ENCODE data around the gene NDUFS8.

The NDUFS8 gene

DNA sequence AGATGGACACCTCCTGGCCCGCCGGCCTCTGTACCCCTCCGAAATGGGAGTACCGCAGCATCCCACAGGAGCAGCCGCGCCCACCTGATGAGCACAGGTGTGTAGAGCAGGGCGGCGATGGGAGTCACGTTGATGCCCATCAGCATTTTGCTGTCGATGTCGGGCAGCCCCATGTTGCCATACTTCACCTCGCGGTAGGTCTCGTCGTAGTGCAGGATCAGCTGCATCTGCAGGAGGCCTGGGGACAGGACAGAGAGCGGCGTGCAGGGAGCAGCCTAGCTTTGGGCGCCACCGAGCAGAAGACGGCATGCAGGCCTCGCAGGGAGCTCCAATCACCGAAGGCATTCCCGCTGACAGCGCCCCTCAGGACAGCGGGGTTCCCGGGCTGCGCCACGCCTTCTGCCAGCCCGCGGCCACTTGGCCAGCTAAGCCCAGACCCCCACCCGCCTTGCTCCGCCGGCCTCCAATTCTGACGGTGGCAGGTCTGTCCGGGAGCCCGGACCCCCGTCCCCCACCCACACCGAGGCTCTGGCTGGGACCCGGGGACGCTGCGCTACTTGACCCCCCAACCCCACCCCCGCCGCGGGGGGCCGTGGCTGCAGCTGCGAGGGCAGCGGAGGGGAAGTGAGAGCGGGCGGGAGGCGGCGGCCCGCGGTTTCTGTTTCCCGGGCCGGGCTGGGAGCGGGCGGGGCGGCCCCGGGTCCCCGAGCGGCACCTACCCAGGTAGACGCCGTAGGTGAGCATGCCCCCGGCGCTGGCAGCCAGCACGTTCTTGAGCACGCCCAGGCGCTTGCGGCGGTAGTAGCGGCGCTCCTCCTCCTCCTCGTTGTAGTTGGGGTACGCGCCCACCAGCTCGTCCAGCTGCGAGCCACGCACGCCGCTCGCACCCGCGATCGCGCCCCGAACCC, 27.3 kb upstream of the NDUFS8 start:
- peak in 2 of 56 donors; percentile 36 to 43 for DNase-seq

DNA sequence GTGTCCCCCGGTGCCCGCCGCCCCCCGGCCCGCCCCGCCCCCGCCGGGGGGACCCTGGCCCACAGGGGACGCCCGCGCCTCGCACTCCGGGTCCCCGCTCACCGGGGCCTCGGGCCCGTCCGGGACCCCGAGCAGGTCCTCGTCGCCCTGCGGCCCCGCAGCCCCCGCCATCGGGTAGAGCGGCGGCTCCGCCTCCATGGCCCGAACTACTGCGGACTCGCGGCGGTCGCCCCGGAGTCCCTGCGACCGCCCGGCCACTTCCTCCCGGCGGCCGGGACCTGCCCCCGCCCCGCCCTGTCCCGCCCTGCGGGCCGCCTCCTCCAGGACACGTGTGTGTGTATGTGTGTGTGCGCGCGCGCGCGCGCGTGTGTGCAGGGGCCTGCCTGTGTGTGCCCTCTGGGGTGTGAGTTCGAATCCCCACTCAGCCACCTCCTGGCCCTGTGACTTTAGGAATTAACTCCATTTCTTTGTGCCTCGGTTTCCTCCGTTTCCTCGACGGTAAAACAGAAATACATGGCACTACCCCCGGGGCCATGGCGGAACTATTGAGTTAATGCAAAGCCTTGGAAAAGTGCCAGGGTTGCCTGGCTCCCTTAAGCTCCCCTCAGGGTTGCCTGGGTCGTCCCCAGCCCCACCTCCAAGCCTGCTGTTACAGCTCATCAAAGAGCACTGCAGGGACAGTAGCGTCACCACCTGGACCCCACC, 26.5 kb upstream of the NDUFS8 start, which contains the start of gene UNC93B1:
TSS of gene UNC93B1 (minus strand) at position 252 of the 705 bp plus-strand sequence. CDS start at position 198, 54 bp downstream.
- peak in 32 of 56 donors; percentile 22 to 72 (median 43) for DNase-seq

DNA sequence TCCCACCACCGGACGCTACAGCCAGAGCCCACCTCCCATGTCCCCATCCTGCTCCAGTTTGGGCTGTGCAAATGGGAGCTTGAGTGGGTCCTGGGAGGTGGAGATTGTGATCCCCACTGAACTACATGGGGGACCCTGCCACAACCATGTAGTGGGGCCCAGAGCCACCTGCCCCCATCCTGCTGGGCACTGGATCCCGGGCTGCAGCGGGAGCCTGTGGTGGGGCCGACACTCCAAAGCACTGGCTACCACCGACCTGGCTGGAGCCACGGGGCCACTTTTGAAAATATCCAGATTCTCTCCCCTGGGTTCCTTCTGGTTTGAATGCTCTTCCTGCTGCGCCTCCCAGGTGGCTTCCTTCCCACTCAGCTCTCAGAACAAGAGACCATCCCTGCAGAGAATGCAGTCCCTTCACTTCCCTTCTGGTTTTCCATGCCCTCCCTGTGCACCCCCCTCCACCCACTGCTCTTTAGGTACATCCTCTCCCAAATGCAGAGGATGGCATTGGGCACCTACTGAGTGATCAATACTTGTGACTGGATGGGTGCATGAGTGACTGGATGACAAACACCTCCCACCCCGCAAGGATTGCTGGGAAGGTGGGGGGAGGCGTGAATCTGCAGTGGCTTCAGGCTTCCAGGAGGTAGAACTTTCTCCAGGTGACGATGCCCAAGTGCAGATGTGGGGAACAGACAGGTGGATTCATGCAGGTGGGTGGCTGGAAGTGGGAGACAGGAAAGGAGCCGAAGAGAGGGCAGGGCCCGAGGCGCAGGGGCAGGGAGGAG, 25.7 kb upstream of the NDUFS8 start:
- DNase-seq = peak in 17 of 56 donors; percentile 27 to 74 (median 46)

DNA sequence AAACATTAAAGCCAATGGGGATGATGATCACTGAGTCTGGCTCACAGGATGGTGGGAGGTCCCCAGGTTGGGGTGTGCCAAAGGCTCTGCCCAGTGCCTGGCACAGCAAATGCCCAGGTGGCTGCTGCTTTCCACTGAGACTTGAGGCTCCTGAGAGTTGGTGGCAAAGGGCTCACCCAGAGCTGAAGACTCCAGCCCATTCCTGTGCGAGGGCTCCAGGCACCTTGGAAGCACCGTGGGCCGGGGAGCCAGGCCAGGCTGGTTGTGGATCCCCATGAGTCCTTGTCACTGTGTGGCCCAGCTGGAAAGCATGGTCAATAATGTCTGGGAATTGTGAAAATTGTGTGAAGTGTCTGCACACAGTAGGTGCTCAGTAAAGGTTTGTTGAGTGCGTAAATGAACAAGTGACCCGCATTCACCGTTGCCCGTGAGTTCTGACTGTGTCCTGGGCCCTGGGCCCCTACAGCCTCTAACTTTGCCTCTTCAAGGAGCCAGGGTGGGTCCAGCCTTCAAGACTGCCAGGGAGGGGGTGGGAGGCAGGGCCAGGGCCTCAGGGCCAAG, 23.8 kb upstream of the NDUFS8 start:
- no peak for DNase-seq

DNA sequence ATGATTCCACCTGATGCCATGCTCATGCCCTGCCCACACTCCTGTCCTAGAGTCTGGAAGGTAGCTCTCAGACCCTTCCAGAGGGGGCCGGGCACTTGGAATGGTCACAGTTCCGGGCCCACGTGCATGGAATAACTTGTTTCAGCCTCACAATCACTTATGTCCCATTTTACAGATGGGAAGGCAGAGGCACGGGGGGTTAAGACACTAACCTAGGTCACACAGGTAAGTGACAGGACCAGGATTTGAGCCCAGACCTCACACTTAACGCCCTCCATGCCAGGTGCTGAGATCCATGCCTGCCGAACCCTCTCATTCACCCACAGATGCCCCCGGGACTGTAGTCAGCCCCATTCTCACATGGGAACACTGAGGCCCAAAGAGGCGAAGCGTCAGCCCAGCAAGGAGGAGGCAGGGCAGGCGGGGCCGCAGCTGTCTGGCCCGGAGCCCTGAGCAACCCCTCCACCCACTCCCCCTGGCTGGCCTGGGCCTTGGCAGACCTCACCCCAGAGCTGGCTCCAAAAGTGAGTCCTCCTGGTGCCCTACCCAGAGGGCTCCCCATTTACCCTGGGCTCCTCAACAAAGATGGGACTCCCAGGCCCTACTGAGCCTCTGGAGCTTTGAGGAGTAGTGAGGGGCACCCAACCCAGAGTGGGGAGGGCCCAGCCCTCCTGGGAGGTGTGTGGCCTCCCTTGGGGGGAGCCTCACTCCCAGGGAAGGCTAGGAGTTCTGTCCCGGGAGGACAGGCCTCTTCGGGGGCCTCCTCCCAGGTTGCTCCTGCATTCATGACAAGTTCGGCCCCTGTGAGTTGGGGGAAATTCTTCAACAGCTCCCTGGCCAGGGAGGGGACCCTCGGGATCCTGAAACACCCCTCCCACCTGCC, 22.7 kb upstream of the NDUFS8 start:
- DNase-seq = no peak

DNA sequence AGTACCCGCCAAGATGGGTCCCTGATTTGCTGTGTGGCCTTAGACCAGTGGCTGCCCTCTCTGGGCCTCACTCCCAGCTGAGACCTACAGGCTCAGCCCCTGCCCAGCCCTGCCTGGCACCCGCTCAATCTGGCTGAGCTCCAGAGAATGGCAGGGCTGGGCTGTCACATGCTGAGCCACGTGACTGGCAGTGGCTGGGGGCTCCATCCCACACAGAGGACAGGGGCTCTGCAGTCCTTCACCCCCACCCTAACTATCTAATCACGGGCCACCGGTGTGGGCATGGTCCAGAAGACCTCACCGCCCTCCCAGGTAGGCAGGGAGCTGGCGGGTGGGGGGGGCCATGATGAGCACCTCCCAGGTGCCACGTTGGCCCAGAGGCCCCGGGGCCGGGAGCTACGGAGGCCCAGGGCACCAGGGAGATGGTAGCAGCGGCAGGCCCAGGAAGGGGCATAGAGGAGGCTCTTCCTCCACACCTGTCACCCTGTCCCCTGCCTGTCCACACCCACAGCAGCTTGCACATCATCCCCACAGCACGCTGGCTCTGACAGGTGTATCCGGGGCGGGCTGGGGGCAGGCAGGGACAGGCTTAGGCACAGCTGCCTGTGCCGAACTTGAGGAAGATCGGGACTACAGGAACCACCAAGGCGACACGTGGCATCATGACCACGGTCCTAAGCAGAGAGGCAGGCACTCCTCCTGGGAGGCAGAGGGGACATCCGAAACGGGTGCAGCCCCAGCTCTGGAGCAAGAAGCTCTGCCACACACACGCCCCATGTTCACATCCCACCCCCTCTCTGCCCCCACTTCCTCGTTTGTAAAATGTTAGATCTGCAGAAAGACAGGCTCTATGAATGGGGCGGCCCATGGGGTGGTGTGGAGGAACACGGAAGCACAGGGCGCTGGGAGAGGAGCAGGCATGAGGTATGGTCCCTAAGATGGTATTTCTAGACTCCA, 21.8 kb upstream of the NDUFS8 start:
- peak in 3 of 56 donors; percentile 32 to 61 (median 51) for DNase-seq

DNA sequence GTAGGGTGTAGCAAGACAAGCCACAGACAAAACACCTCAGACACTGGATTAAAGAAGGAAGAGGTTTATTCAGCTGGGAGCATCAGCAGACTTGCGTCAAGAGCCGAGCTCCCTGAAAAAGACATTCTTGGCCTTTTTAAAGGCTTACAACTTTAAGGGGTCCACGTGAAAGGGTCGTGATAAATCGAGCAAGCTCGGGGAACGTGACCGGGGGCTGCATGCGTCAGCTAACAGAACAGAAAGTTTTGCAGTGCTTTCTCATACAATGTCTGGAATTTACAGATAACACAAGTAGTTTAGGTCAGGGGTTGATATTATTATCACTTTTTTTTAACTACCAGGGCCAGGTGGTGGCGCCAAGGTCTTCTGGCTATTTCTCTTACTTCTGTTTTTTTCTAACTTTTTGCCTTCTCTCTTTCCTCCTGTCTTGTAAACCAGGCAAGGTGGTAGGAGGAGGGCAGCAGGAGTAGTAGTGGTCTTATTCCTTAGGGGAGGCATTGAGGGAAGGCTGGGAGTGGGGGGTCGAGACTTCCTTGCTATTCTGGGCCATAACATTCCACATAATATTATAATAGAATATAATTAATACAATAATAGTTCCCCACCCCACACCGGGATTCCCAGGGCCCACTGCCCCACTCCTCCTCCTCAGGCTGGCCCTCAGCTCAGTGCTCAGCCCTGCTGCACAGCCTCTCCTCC, 20.9 kb upstream of the NDUFS8 start:
- peak in 2 of 56 donors; percentile 30 to 56 for DNase-seq

DNA sequence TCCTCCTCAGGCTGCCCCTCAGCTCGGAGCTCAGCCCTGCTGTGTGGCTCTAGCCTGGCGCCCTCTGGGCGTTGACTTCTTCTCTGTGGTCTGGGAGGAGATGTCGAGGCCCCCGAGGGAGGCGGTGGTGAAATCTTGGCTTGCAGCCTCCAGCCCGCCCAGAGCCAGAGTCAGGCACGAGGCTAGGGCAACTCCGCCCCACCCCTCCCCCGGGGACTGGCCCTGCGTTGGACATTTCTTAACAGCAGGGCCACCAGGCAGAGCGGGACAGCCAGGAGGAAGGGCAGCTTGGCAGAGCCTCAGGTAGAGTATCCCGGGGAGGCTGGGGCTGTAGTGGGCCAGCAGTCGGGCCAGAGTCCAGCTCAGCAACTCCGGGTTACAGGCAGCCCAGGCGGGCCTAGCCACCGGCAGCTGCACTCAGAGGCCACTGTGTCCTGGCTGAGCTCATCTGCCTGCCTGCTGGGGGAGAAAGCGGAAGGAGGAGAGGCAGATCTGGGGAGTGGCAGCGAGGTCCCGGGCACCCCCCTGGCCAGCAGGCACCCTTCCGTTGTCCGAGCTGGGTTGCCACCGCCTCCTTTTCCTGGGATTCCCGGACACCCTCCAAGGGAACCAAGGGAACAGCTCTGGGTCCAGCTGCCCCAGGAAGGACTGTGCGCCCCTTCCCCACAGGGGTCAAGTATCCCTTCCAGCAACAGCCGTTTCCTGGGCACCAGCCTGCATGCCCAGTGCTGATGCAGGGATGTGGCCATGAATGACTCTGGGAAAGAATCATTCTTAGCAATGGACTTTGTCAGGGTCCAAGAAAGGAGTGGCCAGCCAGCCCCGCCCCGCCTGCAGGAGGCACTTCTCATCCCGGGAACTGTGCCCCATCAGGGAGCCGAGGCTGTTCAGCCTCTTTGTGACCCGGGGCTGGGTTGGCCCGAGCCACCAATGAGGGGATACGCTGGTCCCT, 20.1 kb upstream of the NDUFS8 start, which contains the start of gene ALDH3B1:
TSS of gene ALDH3B1 (plus strand) at position 238 of the 952 bp plus-strand sequence. CDS start 4,971 bp downstream, outside the sequence.
- DNase-seq = peak in 52 of 56 donors; percentile 31 to 93 (median 77)

DNA sequence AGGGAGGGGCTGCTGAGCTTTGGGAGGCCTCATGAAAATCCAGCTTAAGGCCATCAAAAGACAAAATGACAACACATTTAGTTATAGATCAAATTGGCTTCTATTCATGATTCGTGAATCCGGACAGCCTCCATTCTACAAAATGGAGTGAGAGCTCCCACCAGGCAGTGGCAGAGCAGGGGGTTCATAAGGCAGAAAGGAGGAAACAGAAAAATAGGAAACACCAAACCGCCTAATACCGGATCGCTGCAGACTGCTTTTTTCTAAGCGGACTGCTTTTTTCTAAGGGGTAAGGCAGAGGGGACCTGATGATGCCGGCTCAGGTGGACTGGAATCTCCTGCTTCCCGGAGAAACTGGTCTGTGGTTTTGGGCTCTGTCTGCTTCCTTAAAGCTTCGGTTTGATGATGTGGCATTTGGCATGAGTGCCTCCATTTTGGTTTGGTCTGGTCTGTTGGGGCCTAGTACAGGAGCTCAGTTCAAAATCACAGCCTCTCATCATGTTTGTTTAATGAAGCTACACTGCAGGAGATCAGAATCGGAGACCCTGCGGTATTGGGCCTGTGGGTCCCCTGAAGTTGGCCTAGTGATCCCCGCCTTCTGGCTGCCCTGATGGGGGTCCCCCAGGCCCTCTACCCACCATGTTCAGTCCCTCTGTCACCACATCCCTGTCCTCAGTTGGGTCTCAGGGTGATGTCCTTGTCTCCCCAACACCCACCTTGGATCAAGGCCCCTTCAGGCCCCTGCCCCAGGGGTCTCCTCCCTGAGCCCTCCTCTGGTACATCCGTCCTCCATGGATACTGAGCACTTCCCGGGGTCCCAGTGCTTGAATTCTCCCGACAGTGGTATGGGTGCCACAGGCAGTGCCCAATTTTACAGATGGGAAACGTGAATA, 19.2 kb upstream of the NDUFS8 start:
- no peak for DNase-seq

DNA sequence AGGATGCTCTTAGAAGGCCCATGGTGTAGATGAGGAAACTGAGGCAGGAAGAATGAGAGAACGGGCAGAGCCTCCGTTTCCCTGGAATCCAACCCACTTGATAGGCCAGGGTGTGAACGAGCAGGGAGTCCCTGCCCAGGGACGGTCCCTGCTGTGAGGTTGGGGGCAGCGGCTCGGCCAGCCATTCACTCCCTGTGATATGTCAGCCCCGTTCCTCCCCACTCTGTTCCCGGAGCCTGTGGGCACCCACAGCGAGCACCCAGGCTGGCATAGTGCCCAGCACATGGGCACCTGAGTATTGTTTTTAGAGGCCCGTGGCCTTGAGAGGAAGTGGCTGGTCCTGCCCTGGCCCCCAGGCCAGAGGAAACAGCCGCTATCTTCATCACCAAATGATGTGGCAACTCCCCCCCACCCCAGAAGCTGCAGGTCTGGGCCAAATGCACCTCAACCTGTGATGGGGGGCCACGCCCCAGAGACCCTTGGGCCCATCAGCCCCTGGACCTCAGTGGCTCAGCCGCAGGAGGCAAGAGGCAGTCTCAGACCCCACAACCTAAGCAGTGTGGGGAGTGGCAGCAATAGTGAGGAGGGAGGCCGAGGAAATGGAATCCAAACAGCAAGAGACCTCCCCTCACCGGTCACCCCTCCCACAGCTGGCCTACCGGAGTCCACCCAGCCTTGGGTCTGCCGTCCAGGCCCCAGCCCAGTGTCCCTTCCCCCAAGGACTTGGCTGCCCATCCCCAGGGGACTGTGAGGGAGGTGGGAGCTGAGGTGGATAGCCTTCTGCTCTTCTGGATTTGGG, 18.2 kb upstream of the NDUFS8 start:
- no peak for DNase-seq

DNA sequence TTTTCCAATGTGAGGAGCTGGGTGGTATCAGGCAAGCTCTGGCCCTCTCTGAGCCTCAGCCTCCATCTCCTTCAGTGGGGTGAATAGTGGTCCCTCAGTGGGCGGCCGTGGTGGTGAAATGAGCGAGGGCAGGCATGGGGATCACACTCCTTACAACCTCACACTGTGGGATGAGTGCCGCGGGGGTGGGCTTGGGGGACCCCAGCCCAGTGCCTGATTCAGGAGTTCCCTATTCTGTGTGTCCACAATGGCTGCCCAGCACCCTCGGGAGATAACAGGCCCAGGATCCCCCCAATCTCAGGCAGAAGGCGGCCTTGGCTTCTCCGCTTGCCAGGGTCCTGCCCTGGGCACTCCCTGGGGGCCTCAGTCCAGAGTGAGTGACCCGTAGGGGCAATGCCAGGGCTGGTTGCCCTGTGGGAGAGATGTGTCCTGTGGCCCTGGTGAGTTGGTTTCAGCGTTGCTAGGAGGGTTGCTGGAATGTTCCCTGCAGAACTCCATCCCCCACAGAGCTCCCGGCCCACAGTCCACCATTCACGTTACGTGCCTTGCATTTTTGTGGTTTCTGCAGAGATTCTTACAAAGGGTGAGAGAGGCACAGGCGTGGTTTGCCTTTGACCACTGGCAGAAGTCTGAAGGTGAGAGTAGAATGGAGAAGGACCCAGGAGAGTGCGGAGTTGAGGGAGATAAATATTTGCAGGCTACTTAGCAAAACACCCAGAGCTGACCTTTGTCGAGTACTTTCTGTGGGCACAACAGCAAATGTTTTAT, 17.5 kb upstream of the NDUFS8 start:
- peak in 13 of 56 donors; percentile 22 to 54 (median 42) for DNase-seq

DNA sequence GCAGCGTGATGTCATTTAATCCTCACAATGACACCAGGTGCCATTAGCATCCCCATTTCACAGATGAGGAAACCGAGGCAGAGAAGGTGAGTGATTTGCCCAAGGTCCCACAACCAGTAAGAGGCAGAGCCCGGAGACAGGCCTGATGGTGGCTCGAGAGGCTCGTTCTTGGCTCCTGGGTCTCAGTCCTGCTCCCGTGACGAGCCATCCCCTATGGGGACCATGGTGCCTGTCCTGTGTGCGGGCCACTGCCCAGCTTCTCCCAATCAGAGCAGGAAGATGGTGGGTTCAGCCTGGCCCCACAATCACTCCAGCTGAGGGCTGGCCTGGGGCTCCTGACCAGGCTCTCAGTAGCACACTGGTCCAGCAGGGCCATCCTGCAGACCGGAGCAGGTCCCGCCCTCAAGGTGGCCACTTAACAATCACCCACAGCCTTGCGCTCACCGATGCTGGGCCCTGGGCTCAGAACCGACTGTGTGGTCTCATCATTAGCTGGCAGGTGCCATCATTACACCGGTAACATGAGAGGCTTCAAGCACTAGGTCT, 16.8 kb upstream of the NDUFS8 start:
- no peak for DNase-seq

DNA sequence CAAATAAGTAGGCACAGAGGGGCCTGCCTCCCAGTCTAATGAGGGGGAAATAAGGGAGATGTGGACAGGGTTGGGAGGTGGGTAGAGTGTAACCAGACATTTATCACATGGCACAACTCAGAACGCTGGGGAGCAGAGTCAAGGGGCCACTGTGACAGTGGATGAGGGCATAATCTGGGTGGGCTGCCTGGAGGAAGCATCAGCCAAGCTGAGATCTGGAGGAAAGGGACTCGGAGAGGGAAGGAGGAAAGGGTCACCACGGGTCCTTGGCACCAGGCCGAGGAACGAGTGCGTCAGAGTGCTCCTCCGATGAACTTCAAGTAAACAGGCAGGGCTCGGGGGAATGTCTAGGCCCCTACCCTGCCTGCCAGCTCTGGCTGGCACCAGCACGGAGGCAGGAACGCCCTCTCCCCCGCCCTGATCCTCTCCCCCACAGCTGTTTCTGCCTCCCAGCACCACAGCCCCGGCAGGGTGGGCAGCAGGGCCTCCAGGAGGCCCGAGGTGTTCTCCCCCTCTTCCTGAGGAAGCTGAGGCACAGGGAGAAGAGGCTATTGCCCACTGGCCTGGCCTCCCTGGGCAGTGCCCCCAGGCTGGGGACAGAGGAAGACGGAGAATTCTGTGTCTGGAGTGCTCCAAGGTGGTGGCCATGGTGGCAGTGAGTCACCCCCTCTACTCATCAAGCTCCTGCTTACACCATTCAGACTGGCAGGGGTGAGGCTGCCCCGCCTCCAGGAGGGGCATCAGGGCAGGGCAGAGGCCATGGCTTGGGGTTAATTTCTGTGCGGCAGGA, 16.1 kb upstream of the NDUFS8 start:
- DNase-seq = no peak

Measured in amygdala (tissue), 56 donors.